IMR-90 (cell line): ENCODE data around the gene DGKG. TPM values are rescaled to one million over a fixed set of nuclear protein-coding genes. Genes with fewer than 3 reads are reported as not detected.

Experiments used
- ATAC-seq: fragments of 200-7000 bp; cut with Tn5 transposase; 2 replicates; pipeline ENCODE4 v1.9.1; 2020; ENCODE audit warnings: low read depth, mild to moderate bottlenecking, moderate library complexity
- BruUV-seq: library from RNA; stranded (reverse); fragments of 400-500 nt; replicated peaks from 2 replicates; lab custom pipeline; 2021; lab: Mats Ljungman, UMichigan
- CTCF ChIA-PET: fragments of 300-600 bp; formaldehyde crosslinking; extraction: SDS; loops from one replicate; lab custom pipeline; 2021; ENCODE audit warnings: antibody characterized with exemption; lab: Yijun Ruan, JAX
- POLR2A ChIA-PET: fragments of 300-600 bp; sonication (Branson Sonifier 250); formaldehyde crosslinking; loops from one replicate; lab custom pipeline; 2022; ENCODE audit warnings: antibody characterized with exemption; ENCODE audit not compliant: unreplicated experiment; lab: Charles Lee
- DNase-seq: peaks from one replicate; pipeline ENCODE4 v3.0.0; 2013
- H2AFZ ChIP-seq: replicated peaks from 2 replicates; pipeline ENCODE3; 2013; ENCODE audit warnings: low read length, mild to moderate bottlenecking; ENCODE audit not compliant: poor library complexity
- H2AK5ac ChIP-seq: 2 replicates; pipeline ENCODE4 v1.6.1; 2013; ENCODE audit warnings: low read depth, low read length, inconsistent platforms
- H2AK9ac ChIP-seq: replicated peaks from 2 replicates; pipeline ENCODE3; 2013; ENCODE audit warnings: mild to moderate bottlenecking, low read depth, low read length, moderate library complexity; ENCODE audit not compliant: poor library complexity
- H2BK120ac ChIP-seq: 2 replicates; pipeline ENCODE4 v1.6.1; 2013; ENCODE audit warnings: low read depth, low read length, inconsistent platforms
- H2BK15ac ChIP-seq: 3 replicates; pipeline ENCODE4 v1.6.1; 2013; ENCODE audit warnings: low read depth, low read length, inconsistent platforms
- H2BK20ac ChIP-seq: 2 replicates; pipeline ENCODE4 v1.6.1; 2013; ENCODE audit warnings: low read depth, mild to moderate bottlenecking, inconsistent platforms, low read length, moderate library complexity
- H2BK5ac ChIP-seq: 2 replicates; pipeline ENCODE4 v1.6.1; 2013; ENCODE audit warnings: mild to moderate bottlenecking, low read depth, low read length, inconsistent platforms; ENCODE audit not compliant: poor library complexity, severe bottlenecking
- H3K14ac ChIP-seq: replicated peaks from 2 replicates; pipeline ENCODE4 v1.6.1; 2013; ENCODE audit warnings: low read depth, low read length, inconsistent platforms
- H3K18ac ChIP-seq: 2 replicates; pipeline ENCODE4 v1.6.1; 2013; ENCODE audit warnings: low read depth, low read length, control low read depth
- H3K23ac ChIP-seq: 2 replicates; pipeline ENCODE4 v1.6.1; 2013; ENCODE audit warnings: low read depth, low read length, inconsistent platforms
- H3K27ac ChIP-seq: 2 replicates; pipeline ENCODE4 v1.5.1; 2013; ENCODE audit warnings: mild to moderate bottlenecking, control low read depth, low read length; ENCODE audit not compliant: insufficient read depth
- H3K27me3 ChIP-seq: 2 replicates; pipeline ENCODE4 v1.6.1; 2013; ENCODE audit warnings: low read length; ENCODE audit not compliant: control insufficient read depth, insufficient read depth
- H3K36me3 ChIP-seq: 2 replicates; pipeline ENCODE4 v1.6.1; 2013; ENCODE audit warnings: low read length, mixed read lengths; ENCODE audit not compliant: control insufficient read depth, insufficient read depth
- H3K4ac ChIP-seq: 2 replicates; pipeline ENCODE4 v1.6.1; 2013; ENCODE audit warnings: low read depth, low read length, inconsistent platforms
- H3K4me1 ChIP-seq: 2 replicates; pipeline ENCODE4 v1.6.1; 2013; ENCODE audit warnings: low read length, mixed read lengths; ENCODE audit not compliant: control insufficient read depth, insufficient read depth
- H3K4me2 ChIP-seq: 2 replicates; pipeline ENCODE4 v1.6.1; 2013; ENCODE audit warnings: low read depth, mild to moderate bottlenecking, control low read depth, low read length, moderate library complexity
- H3K4me3 ChIP-seq: 2 replicates; pipeline ENCODE4 v1.5.1; 2013; ENCODE audit warnings: low read depth, mild to moderate bottlenecking, control low read depth, low read length, moderate library complexity; ENCODE audit not compliant: insufficient read depth
- H3K56ac ChIP-seq: 2 replicates; pipeline ENCODE4 v1.6.1; 2013; ENCODE audit warnings: low read length, inconsistent platforms; ENCODE audit not compliant: insufficient read depth; ENCODE audit errors: extremely low read depth
- H3K79me1 ChIP-seq, 2 experiments: 2 replicates each; pipeline ENCODE4 v1.6.1; 2013; ENCODE audit warnings: low read length in 2 of 2, inconsistent platforms in 1 of 2, low read depth in 1 of 2
- H3K9ac ChIP-seq: 2 replicates; pipeline ENCODE4 v1.6.1; 2013; ENCODE audit warnings: low read depth, low read length, control low read depth
- H3K9me1 ChIP-seq: 2 replicates; pipeline ENCODE4 v1.6.1; 2013; ENCODE audit warnings: low read length, inconsistent platforms; ENCODE audit not compliant: insufficient read depth
- H3K9me3 ChIP-seq: 2 replicates; pipeline ENCODE4 v1.6.1; 2013; ENCODE audit warnings: low read length; ENCODE audit not compliant: control insufficient read depth, insufficient read depth
- H4K20me1 ChIP-seq: 2 replicates; pipeline ENCODE4 v1.6.1; 2013; ENCODE audit warnings: low read length, inconsistent platforms; ENCODE audit not compliant: insufficient read depth
- H4K5ac ChIP-seq: 2 replicates; pipeline ENCODE4 v1.6.1; 2013; ENCODE audit warnings: mild to moderate bottlenecking, low read depth, low read length, control low read depth
- H4K8ac ChIP-seq, 2 experiments: 2 replicates each; pipeline ENCODE4 v1.6.1; 2013; ENCODE audit warnings: low read depth in 2 of 2, low read length in 2 of 2, control low read depth in 1 of 2, inconsistent platforms in 1 of 2
- H4K91ac ChIP-seq: 2 replicates; pipeline ENCODE4 v1.6.1; 2013; ENCODE audit warnings: low read depth, low read length, inconsistent platforms; ENCODE audit not compliant: insufficient read depth
- BHLHE40 ChIP-seq: fragments of 150-350 bp; IDR thresholded peaks from 2 replicates; pipeline ENCODE4 v1.6.1; 2016; ENCODE audit warnings: mild to moderate bottlenecking, low read depth, low read length
- WGBS, 2 experiments: methylation state at CpG; one replicate each; pipeline versions ENCODE4 v1.1.5 to v1.1.7; 2013; ENCODE audit warnings: missing lambda C conversion rate in 2 of 2; ENCODE audit not compliant: insufficient read length in 1 of 2; ENCODE audit errors: extremely low coverage in 2 of 2; 5-methylcytosine and 5-hydroxymethylcytosine counted together
- dilution Hi-C: fragments of 300-500 bp; cut with HindIII; formaldehyde crosslinking; loops from one replicate; pipeline ENCODE4 v1.14.3; 2018; ENCODE audit warnings: low sequenced_read_pairs; ENCODE audit not compliant: unreplicated experiment
- in situ Hi-C: fragments of 300-500 bp; cut with MboI; formaldehyde crosslinking; loops from 3 replicates; pipeline ENCODE4 v1.14.3; 2019; ENCODE audit warnings: low sequenced_read_pairs, inconsistent platforms, mixed read lengths
- intact Hi-C: fragments of 100-400 bp; cut with micrococcal nuclease; formaldehyde crosslinking; loops from 2 replicates; pipeline ENCODE4 v1.10.0; 2022
- polyA plus RNA-seq, 3 experiments: library from polyadenylated mRNA; depleted of rRNA; stranded (reverse); fragments of >200 nt; gene quantifications; 2 replicates each; pipeline ENCODE4 v1.2.3, GENCODE V29; 2012; ENCODE audit warnings: low replicate concordance in 1 of 3
- total RNA-seq: library from RNA; depleted of rRNA; stranded (reverse); fragments of >200 nt; gene quantifications from 2 replicates; pipeline ENCODE4 v1.2.3, GENCODE V29; 2012

The DGKG gene
- total and polyA plus RNA-seq, 2 of the 4 experiments (the other 2 are of a cell fraction) = 1.2 to 4.1 TPM

GRCh38 chr3:186151077-186151971, 210.7 kb downstream of the DGKG start:
- Histone ChIP-seq H2AK5ac (no peak overlapping the region), H4K8ac (no peak overlapping the region), H4K20me1 (no peaks in the 10 kb centered on the region), H4K91ac (no peak overlapping the region), H2BK120ac (no peak overlapping the region), H2BK5ac (no peak overlapping the region), H3K4me3 (no peak overlapping the region), H3K23ac (no peak overlapping the region), H3K4ac (no peak overlapping the region), H3K9ac (no peak overlapping the region), H2AK9ac (no peak overlapping the region), H2BK20ac (no peak overlapping the region), H3K36me3 (no peaks in the 10 kb centered on the region), H3K9me1 (no peaks in the 10 kb centered on the region), H4K5ac (no peak overlapping the region), H3K4me1 (no peaks in the 10 kb centered on the region), H3K27ac (no peak overlapping the region), H3K27me3 (peaks cover 17% of the 10 kb centered on the region), H3K9me3 (no peaks in the 10 kb centered on the region), H3K18ac (no peak overlapping the region), H3K79me1 (no peaks in the 10 kb centered on the region), H2AFZ (no peak overlapping the region), H2BK15ac (no peak overlapping the region), H3K56ac (no peak overlapping the region), H3K4me2 (no peak overlapping the region), H3K14ac (no peak overlapping the region)
- TF ChIP-seq BHLHE40 = no peak
- POLR2A ChIA-PET = no interaction called here
- intact Hi-C loops (no loop called here), dilution Hi-C loops (no loop called here), in situ Hi-C loops (no loop called here)
- CTCF ChIA-PET = no interaction called here
- WGBS, 2 experiments = 76% methylated on average over 3 of the region's 7 CpGs; no CpG with 5 or more reads in 1 of the 2 experiments
- DNase-seq (no peak), ATAC-seq (no peak)
- BruUV-seq = no TSS peak
